DND-41 (cell line): ENCODE data around the gene RAB3B.

ENCODE experiments used
- ATAC-seq: fragments of 200-7000 bp; cut with Tn5 transposase; 3 replicates; pipeline ENCODE4 v1.9.1; 2021; ENCODE audit warnings: low read depth; ENCODE audit not compliant: insufficient read depth
- DNase-seq: peaks from one replicate; pipeline ENCODE4 v3.0.0-alpha.2; 2020
- H2AFZ ChIP-seq: 2 replicates; pipeline ENCODE4 v1.6.0; 2012; ENCODE audit warnings: low read depth, low read length
- H3K27ac ChIP-seq: 2 replicates; pipeline ENCODE4 v1.5.1; 2012; ENCODE audit warnings: low read length, inconsistent platforms
- H3K27me3 ChIP-seq: fragments of 200-600 bp; sonication (generic); 2 replicates; pipeline ENCODE4 v1.6.0; 2012; ENCODE audit warnings: low read length, mild to moderate bottlenecking, inconsistent platforms; ENCODE audit not compliant: insufficient read depth, poor library complexity
- H3K36me3 ChIP-seq: 2 replicates; pipeline ENCODE4 v1.5.1; 2012; ENCODE audit warnings: low read length, inconsistent platforms; ENCODE audit not compliant: insufficient read depth
- H3K4me1 ChIP-seq: 2 replicates; pipeline ENCODE4 v1.5.1; 2012; ENCODE audit warnings: mild to moderate bottlenecking, low read length; ENCODE audit not compliant: insufficient read depth
- H3K4me2 ChIP-seq: 2 replicates; pipeline ENCODE4 v1.6.0; 2012; ENCODE audit warnings: mild to moderate bottlenecking, moderate library complexity, low read length, inconsistent platforms; ENCODE audit not compliant: insufficient read depth
- H3K4me3 ChIP-seq, 2 experiments: fragments of 200-600 bp in 1 of 2; shearing (Covaris generic) in 1 of 2; 2 replicates each; pipeline ENCODE4 v1.5.1; 2012 to 2016; ENCODE audit warnings: inconsistent platforms in 2 of 2, low read length in 2 of 2, mild to moderate bottlenecking in 2 of 2, low read depth in 1 of 2, moderate library complexity in 1 of 2
- H3K79me2 ChIP-seq: 2 replicates; pipeline ENCODE4 v1.6.0; 2012; ENCODE audit warnings: low read length, inconsistent platforms; ENCODE audit not compliant: insufficient read depth
- H3K9ac ChIP-seq: 2 replicates; pipeline ENCODE4 v1.6.0; 2012; ENCODE audit warnings: low read depth, mild to moderate bottlenecking, inconsistent platforms, low read length, moderate library complexity
- H3K9me3 ChIP-seq: 2 replicates; pipeline ENCODE4 v1.5.1; 2012; ENCODE audit warnings: low read length, moderate library complexity, mild to moderate bottlenecking, inconsistent platforms; ENCODE audit not compliant: insufficient read depth, severe bottlenecking
- H4K20me1 ChIP-seq: 2 replicates; pipeline ENCODE4 v1.6.0; 2012; ENCODE audit warnings: low read length; ENCODE audit not compliant: insufficient read depth
- CTCF ChIP-seq: IDR thresholded peaks from 2 replicates; pipeline ENCODE4 v1.5.1; 2012; ENCODE audit warnings: borderline replicate concordance, low read length, moderate library complexity, mild to moderate bottlenecking; ENCODE audit not compliant: poor library complexity, severe bottlenecking; ENCODE audit errors: extremely low read depth
- EZH2 ChIP-seq: IDR thresholded peaks from 3 replicates; pipeline ENCODE4 v1.6.1; 2012; ENCODE audit warnings: borderline replicate concordance, low read depth, mild to moderate bottlenecking, moderate library complexity, low read length, inconsistent platforms; ENCODE audit not compliant: severe bottlenecking

Gene RAB3B

GRCh38 chr1:51912881-51913280 is 77.6 kb downstream of the RAB3B start:
- H3K27me3 ChIP-seq = peaks cover 9% of the 10 kb centered on the region
- H3K4me2 ChIP-seq = no peak overlapping the region
- no peaks in the 10 kb centered on the region for H3K4me1 ChIP-seq
- no peak for ATAC-seq
- H3K36me3 ChIP-seq = no peaks in the 10 kb centered on the region
- H3K9me3 ChIP-seq = no peaks in the 10 kb centered on the region
- H3K9ac ChIP-seq = no peak overlapping the region
- H3K4me3 ChIP-seq = no peak overlapping the region
- no peak overlapping the region for H2AFZ ChIP-seq
- no peak for DNase-seq
- TF ChIP-seq EZH2 = no peak
- no peak for TF ChIP-seq CTCF
- H3K27ac ChIP-seq = no peak overlapping the region
- no peaks in the 10 kb centered on the region for H4K20me1 ChIP-seq
- no peaks in the 10 kb centered on the region for H3K79me2 ChIP-seq

- no peaks in the 10 kb centered on the region for H4K20me1 ChIP-seq
- H3K79me2 ChIP-seq = no peaks in the 10 kb centered on the region
- H3K4me2 ChIP-seq = no peak overlapping the region
- TF ChIP-seq EZH2 = no peak
- TF ChIP-seq CTCF = no peak
- H3K9ac ChIP-seq = no peak overlapping the region
- no peak for DNase-seq
- H3K9me3 ChIP-seq = no peaks in the 10 kb centered on the region
- peaks cover 6% of the 10 kb centered on the region for H3K27me3 ChIP-seq
- no peak overlapping the region for H2AFZ ChIP-seq
- peaks cover 6% of the 10 kb centered on the region for H3K4me1 ChIP-seq
- H3K27ac ChIP-seq = no peak overlapping the region
- no peaks in the 10 kb centered on the region for H3K36me3 ChIP-seq
- no peak for ATAC-seq
- no peak overlapping the region for H3K4me3 ChIP-seq
These were observed 80.1 kb downstream of the RAB3B start for GRCh38 chr1:51910221-51911000.

GRCh38 chr1:51908499-51908898 is 82.0 kb downstream of the RAB3B start:
- Histone ChIP-seq H3K4me1 (peaks cover 6% of the 10 kb centered on the region), H3K9me3 (no peaks in the 10 kb centered on the region), H3K79me2 (no peaks in the 10 kb centered on the region), H3K4me2 (no peak overlapping the region), H4K20me1 (no peaks in the 10 kb centered on the region), H3K4me3 (no peak overlapping the region), H3K36me3 (no peaks in the 10 kb centered on the region), H3K27ac (no peak overlapping the region), H3K9ac (no peak overlapping the region), H3K27me3 (peaks cover 3% of the 10 kb centered on the region), H2AFZ (no peak overlapping the region)
- TF ChIP-seq EZH2 (no peak), CTCF (no peak)
- ATAC-seq (no peak), DNase-seq (no peak)
